GM21423 (cell line): Measurements from ENCODE around the gene FYTTD1.

Experiments
- ATAC-seq: cut with Tn5 transposase; IDR thresholded peaks from one replicate; pipeline ENCODE4 v1.9.1; 2021; ENCODE audit warnings: mild to moderate bottlenecking, moderate library complexity; ENCODE audit not compliant: unreplicated experiment

The FYTTD1 gene

DNA sequence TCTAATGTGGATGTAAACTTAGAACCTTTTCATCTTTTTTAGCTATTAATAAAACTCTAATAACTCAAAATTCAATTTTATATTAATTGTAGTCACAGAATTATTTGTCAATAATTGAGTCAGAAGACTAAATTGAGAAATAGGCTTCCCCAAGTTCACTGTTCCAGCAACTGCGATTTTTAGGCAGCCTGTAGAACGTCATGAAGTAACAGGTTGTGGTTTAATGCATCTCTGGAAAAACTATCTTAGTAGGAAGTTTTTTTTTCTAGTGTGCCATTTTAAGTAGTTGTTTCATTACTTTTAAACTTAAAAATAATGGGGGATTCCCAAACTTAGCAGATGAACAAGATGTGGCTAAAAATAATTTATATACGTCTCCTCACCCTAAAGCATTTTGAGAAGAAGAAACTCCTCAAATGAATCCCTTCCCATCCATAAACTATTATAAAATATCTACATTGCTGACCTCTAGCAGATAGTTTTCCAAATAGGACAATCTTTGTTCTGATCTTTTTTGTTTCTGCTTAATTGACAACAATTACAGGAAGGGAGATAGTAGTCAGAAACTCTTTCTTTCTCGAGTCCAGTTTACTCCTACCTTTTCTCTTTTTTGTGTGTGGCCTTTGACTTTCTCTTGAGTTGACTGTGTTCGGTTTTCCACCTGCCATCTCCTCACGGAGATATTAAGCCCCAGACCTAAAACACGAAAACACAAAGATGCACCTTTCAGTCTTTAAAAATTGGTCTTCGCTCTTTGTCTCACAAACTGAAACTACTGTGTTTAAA is 84.4 kb downstream of the FYTTD1 start:
- ATAC-seq = no peak

DNA sequence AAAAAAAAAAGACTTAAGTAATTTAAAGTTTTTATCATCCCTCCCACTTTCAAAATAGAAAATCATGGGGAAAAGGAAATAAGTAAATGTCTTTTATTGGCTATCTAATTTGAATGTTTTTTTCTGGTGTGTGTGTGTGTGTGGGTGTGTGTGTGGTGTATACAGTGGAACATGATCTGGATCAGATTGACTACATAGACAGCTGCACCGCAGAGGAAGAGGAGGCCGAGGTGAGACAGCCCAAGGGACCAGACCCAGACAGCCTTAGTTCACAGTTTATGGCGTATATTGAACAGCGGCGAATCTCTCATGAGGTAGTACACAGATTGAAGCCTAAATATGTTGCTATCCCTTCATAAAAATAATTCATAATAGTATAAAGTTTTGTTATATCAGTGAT is 85.8 kb downstream of the FYTTD1 start:
- no peak for ATAC-seq

DNA sequence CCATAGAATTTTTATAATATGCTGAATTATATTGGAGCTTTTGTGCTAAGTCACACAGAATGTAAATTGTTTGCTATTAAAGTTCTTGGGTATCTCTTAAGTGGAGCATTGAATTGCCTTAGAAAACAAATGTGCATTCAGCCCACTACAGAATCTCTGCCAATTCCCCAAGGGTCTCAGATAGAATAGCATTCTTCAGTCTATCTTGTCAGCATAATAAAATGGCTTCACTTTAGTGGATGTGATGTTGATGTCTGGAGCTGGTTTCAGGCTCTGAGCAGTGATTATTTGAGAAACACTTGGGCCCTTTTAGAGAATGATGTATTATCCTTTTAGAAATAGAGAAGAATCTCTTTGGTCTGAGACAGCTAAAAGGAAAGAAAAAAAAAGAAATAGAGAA is 86.6 kb downstream of the FYTTD1 start:
- no peak for ATAC-seq
